OCI-LY3 (cell line): ENCODE results near the gene MYH10.

Experiments used
- H2AFZ ChIP-seq: fragments of 200-600, 300-600 bp; shearing (Covaris generic); 2 replicates; pipeline ENCODE4 v1.6.0; 2014; ENCODE audit warnings: antibody characterized with exemption, low read depth, low read length
- H3K27ac ChIP-seq: fragments of 200-600, 300-600 bp; sonication (generic); 2 replicates; pipeline ENCODE4 v1.5.1; 2014; ENCODE audit warnings: mild to moderate bottlenecking, low read length, moderate library complexity, mixed read lengths
- H3K27me3 ChIP-seq: fragments of 200-600, 300-600 bp; sonication (generic); 2 replicates; pipeline ENCODE4 v1.6.1; 2014; ENCODE audit warnings: low read depth, low read length, mixed read lengths
- H3K36me3 ChIP-seq: fragments of 200-600, 300-600 bp; sonication (generic); replicated peaks from 2 replicates; pipeline ENCODE3; 2014; ENCODE audit warnings: low read depth, low read length, mixed read lengths
- H3K4me1 ChIP-seq: fragments of 300-600, 200-600 bp; sonication (generic); 2 replicates; pipeline ENCODE4 v1.6.1; 2014; ENCODE audit warnings: low read length, mixed read lengths
- H3K4me2 ChIP-seq: fragments of 200-600, 300-600 bp; sonication (generic); 2 replicates; pipeline ENCODE4 v1.6.1; 2014; ENCODE audit warnings: low read length, mixed read lengths
- H3K4me3 ChIP-seq: fragments of 300-600, 200-600 bp; sonication (generic); 2 replicates; pipeline ENCODE4 v1.5.1; 2014; ENCODE audit warnings: antibody characterized with exemption, mild to moderate bottlenecking, low read length, moderate library complexity
- H3K79me2 ChIP-seq: fragments of 300-600, 200-600 bp; shearing (Covaris generic); 2 replicates; pipeline ENCODE4 v1.6.1; 2014; ENCODE audit warnings: mild to moderate bottlenecking, low read length, mixed read lengths
- H3K9ac ChIP-seq: fragments of 300-600, 200-600 bp; shearing (Covaris generic); 2 replicates; pipeline ENCODE4 v1.6.0; 2014; ENCODE audit warnings: mild to moderate bottlenecking, low read length, moderate library complexity
- H3K9me3 ChIP-seq: fragments of 200-600, 300-600 bp; shearing (Covaris generic); 2 replicates; pipeline ENCODE4 v1.6.1; 2014; ENCODE audit warnings: low read length, mixed read lengths; ENCODE audit not compliant: insufficient read depth
- H4K20me1 ChIP-seq: fragments of 200-600, 300-600 bp; sonication (generic); 2 replicates; pipeline ENCODE4 v1.6.1; 2016; ENCODE audit warnings: low read length, mixed read lengths; ENCODE audit not compliant: insufficient read depth
- EZH2phosphoT487 ChIP-seq: fragments of 200-600 bp; shearing (Covaris generic); IDR thresholded peaks from 2 replicates; pipeline ENCODE4 v1.6.1; 2018; ENCODE audit warnings: antibody characterized with exemption, mixed run types, low read depth
- TF ChIP-seq, protein P1 (sequence below): fragments of 200-600, 300-600 bp; sonication (generic); IDR thresholded peaks from 2 replicates; pipeline ENCODE4 v1.5.1; 2014; ENCODE audit warnings: antibody characterized with exemption, low read length, low read depth

MYH10 gene

DNA sequence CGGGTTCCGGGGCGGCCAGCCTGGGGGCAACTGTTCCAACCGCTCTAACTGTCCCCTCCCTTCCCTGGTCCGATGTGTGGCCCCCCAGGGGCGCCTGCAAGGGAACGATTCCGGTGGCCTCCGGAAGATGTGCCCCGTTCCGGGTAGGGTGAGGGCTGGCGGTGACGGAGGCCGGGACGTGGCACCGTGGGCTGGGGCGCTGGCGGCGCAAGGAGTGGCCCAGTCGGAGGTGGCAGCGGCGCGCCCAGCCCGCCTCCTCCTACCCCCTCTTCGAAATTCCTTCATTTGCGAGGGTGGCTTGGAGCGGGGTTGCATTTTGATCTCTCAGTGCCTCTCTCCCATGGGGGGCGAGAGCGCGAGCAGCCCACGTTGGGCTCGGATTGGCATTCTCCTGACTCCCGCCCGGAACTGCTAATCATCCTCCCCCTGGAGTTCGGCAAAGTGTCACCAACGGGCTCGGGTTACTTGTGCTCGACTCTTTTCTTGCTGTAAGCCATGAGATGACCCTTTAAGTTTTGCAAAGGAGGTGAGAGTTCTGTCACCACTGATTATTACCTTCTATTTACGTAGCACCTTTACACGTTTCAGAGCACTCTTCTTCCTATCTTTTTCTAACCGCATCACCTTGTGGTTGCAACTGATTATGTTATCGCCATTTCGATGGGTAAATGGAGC lies 194.2 kb downstream of the MYH10 start:
- H2AFZ ChIP-seq, result 0 out of 2 replicates have a peak overlapping the region, but pooled peaks have one; percentile 15
- H3K27me3 ChIP-seq, result no peaks in the 10 kb centered on the region
- peak overlapping the region; percentile 90 for H3K4me3 ChIP-seq
- H3K27ac ChIP-seq, result peak overlapping the region; percentile 57
- H3K9me3 ChIP-seq, result no peaks in the 10 kb centered on the region
- peaks cover 5% of the 10 kb centered on the region; the same call in 1 of the 2 replicates for H3K4me1 ChIP-seq
- H3K79me2 ChIP-seq, result peaks cover 51% of the 10 kb centered on the region
- H3K36me3 ChIP-seq, result peaks cover 3% of the 10 kb centered on the region
- peaks cover 14% of the 10 kb centered on the region for H4K20me1 ChIP-seq
- no peak for TF ChIP-seq EZH2phosphoT487
- TF ChIP-seq, protein P1, sequence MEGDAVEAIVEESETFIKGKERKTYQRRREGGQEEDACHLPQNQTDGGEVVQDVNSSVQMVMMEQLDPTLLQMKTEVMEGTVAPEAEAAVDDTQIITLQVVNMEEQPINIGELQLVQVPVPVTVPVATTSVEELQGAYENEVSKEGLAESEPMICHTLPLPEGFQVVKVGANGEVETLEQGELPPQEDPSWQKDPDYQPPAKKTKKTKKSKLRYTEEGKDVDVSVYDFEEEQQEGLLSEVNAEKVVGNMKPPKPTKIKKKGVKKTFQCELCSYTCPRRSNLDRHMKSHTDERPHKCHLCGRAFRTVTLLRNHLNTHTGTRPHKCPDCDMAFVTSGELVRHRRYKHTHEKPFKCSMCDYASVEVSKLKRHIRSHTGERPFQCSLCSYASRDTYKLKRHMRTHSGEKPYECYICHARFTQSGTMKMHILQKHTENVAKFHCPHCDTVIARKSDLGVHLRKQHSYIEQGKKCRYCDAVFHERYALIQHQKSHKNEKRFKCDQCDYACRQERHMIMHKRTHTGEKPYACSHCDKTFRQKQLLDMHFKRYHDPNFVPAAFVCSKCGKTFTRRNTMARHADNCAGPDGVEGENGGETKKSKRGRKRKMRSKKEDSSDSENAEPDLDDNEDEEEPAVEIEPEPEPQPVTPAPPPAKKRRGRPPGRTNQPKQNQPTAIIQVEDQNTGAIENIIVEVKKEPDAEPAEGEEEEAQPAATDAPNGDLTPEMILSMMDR, result no peak
- H3K9ac ChIP-seq, result peak overlapping the region; percentile 79
- peak overlapping the region; percentile 84 for H3K4me2 ChIP-seq

DNA sequence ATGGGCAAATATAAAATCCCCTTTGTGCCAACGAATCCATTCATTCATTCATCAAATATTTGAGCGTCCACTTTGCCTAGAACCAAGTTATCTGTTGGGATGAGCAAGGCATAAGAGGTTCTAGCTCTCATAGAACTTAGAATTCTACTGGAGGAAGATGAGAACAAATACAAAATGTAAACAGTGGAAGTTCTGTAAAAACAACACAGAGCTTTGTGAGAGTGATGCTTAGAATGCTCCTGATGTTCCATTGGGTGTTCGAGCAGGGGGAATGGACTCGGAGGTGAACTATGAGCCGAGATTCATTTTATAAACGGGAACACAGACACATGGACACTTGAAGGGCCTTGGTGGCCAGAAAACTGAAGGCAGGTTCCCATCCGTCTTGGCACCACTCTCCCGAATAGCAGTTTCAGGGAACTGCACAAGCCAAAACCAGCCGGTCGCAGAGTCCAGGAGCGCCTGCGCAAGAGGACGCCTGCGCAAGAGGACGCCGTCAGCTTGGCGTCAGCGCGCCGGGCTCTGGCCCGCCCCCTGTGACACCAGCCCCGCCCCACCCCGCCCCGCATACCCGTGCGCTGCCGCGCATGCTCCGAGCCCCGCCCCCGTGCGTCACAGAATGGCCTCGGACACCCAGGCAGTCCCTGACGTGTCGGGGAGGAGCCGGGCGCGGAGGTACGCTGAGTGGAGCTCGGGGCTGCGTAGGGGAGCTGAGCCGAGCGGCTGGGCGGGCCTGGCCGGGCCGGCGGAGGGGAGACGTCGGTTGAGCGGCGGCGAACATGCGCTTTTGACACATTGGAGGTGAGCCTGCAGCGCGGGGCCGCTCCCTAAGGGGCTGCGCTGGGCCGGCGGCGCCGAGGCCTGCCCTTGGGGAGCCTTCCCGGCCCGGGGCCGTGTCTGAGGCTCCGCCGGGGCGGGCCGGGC lies 195.0 kb downstream of the MYH10 start, which contains the start of gene NDEL1:
Gene NDEL1 (plus strand): TSS at position 640 of the 924 bp plus-strand sequence. CDS start 8,388 bp downstream, outside the sequence.
- TF ChIP-seq EZH2phosphoT487, result no peak
- TF ChIP-seq, protein P1, result no peak
- peaks cover 10% of the 10 kb centered on the region for H4K20me1 ChIP-seq

DNA sequence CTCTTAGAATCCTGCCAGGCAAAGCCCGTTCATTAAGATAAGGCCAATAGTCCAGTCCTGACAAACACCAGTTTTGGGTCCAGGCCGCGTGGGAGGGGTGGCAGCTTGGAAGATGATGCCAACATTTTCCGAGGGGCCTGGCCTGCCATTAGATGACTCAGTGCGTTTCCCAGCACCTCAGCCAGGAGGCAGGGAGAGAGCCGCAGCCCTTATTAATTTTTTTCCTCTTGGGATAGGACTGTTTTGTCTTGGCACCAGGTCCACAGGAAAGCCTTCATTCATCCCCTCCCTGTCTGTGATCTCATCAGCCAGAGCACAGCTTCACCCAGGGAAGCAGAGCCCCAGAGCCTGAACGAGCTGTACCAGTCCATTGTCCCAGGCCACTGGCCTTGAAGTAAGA lies 199.6 kb downstream of the MYH10 start:
- Histone ChIP-seq H3K27ac (no peak overlapping the region), H3K4me3 (no peak overlapping the region), H4K20me1 (no peaks in the 10 kb centered on the region), H3K36me3 (no peaks in the 10 kb centered on the region), H3K4me1 (no peaks in the 10 kb centered on the region), H2AFZ (no peak overlapping the region), H3K9ac (no peak overlapping the region), H3K79me2 (peaks cover 1% of the 10 kb centered on the region; the same call in 1 of the 2 replicates), H3K4me2 (no peak overlapping the region), H3K27me3 (no peaks in the 10 kb centered on the region), H3K9me3 (no peaks in the 10 kb centered on the region)
- no peak for TF ChIP-seq EZH2phosphoT487
- TF ChIP-seq, protein P1, result no peak

More for the DNA sequence above, 195.0 kb downstream of the MYH10 start, which contains the start of gene NDEL1:
- Histone ChIP-seq H2AFZ (peak within 1 kb of the TSS; percentile 48), H3K9me3 (no peaks in the 10 kb centered on the region), H3K4me2 (peak within 1 kb of the TSS; percentile 84), H3K36me3 (peaks cover 3% of the 10 kb centered on the region), H3K4me1 (peaks cover 5% of the 10 kb centered on the region; the same call in 1 of the 2 replicates), H3K27ac (peak within 1 kb of the TSS; percentile 57), H3K9ac (peak within 1 kb of the TSS; percentile 79), H3K27me3 (no peaks in the 10 kb centered on the region), H3K79me2 (peaks cover 43% of the 10 kb centered on the region), H3K4me3 (peak within 1 kb of the TSS; percentile 90)

DNA sequence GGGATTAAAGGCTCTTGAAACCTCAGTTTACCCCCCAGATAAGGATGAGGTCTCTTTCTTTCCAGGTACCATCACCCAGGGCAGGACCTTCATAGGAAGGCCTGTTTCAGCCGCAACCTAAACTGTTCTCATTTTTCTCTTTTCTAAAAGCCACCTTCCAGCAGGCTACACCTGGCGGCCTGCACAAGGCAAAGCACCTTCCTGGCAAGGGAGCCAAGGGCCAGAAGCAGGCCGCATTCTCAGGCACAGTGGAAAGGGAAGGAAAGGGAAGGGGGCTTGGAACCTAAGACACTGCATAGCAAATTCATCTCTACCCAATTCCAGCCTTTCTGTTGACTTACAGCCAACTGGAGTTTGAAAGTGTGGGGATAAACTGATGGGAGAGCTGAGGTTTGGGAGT lies 203.7 kb downstream of the MYH10 start:
- H2AFZ ChIP-seq, result no peak overlapping the region
- H3K9ac ChIP-seq, result no peak overlapping the region
- no peaks in the 10 kb centered on the region for H3K79me2 ChIP-seq
- TF ChIP-seq, protein P1, result no peak
- no peak for TF ChIP-seq EZH2phosphoT487
- H3K27ac ChIP-seq, result no peak overlapping the region
- H3K9me3 ChIP-seq, result no peaks in the 10 kb centered on the region
- no peak overlapping the region for H3K4me2 ChIP-seq
- no peaks in the 10 kb centered on the region for H3K36me3 ChIP-seq
- H4K20me1 ChIP-seq, result no peaks in the 10 kb centered on the region
- H3K4me3 ChIP-seq, result no peak overlapping the region
- no peaks in the 10 kb centered on the region for H3K4me1 ChIP-seq
- no peaks in the 10 kb centered on the region for H3K27me3 ChIP-seq
